Neural progenitor cell (in vitro differentiated cells): ENCODE results near the gene MEIS2. TPM values are rescaled to one million over a fixed set of nuclear protein-coding genes. Genes with fewer than 3 reads are reported as not detected.
A peak's percentile ranks its signal among the peaks of the same experiment; 100 is the strongest.

Source experiments
- DNase-seq: peaks from one replicate; pipeline ENCODE4 v3.0.0-alpha.2; 2016; ENCODE audit warnings: low spot score
- H2AFZ ChIP-seq: fragments of 200-600 bp; sonication (generic); replicated peaks from 2 replicates; pipeline ENCODE4 v1.6.1; 2016; ENCODE audit warnings: antibody characterized with exemption
- H3F3A ChIP-seq: fragments of 200-600 bp; sonication (generic); 2 replicates; pipeline ENCODE4 v1.6.1; 2016; ENCODE audit warnings: antibody characterized with exemption, low read depth
- H3K27ac ChIP-seq: fragments of 200-600 bp; sonication (generic); 2 replicates; pipeline ENCODE4 v1.5.1; 2016; ENCODE audit warnings: mild to moderate bottlenecking
- H3K27me3 ChIP-seq: fragments of 200-600 bp; sonication (generic); 2 replicates; pipeline ENCODE4 v1.6.1; 2016; ENCODE audit warnings: mild to moderate bottlenecking, moderate library complexity
- H3K36me3 ChIP-seq: fragments of 200-600 bp; sonication (generic); 2 replicates; pipeline ENCODE4 v1.5.1; 2016
- H3K4me1 ChIP-seq: fragments of 200-600 bp; sonication (generic); 2 replicates; pipeline ENCODE4 v1.6.1; 2016; ENCODE audit warnings: mixed run types
- H3K4me2 ChIP-seq: fragments of 200-600 bp; sonication (generic); 2 replicates; pipeline ENCODE4 v1.6.1; 2016
- H3K4me3 ChIP-seq: fragments of 200-600 bp; sonication (generic); 2 replicates; pipeline ENCODE4 v1.5.1; 2016
- H3K79me2 ChIP-seq: fragments of 200-600 bp; sonication (generic); 2 replicates; pipeline ENCODE4 v1.6.1; 2016; ENCODE audit warnings: low read depth
- H3K9ac ChIP-seq: fragments of 200-600 bp; sonication (generic); 2 replicates; pipeline ENCODE4 v1.6.1; 2016
- H3K9me3 ChIP-seq: fragments of 200-600 bp; sonication (generic); 2 replicates; pipeline ENCODE4 v1.5.1; 2016; ENCODE audit warnings: low read depth
- H4K20me1 ChIP-seq: fragments of 200-600 bp; sonication (generic); 2 replicates; pipeline ENCODE4 v1.6.1; 2016; ENCODE audit warnings: low read depth
- H3K27ac Mint-ChIP-seq: 3 replicates; pipeline ENCODE4 v1.8.0; 2021; ENCODE audit warnings: mixed read lengths
- H3K27me3 Mint-ChIP-seq: 2 replicates; pipeline ENCODE4 v1.8.0; 2022; ENCODE audit warnings: low read depth, mild to moderate bottlenecking, inconsistent platforms, moderate library complexity, mixed read lengths; ENCODE audit not compliant: insufficient read depth
- H3K36me3 Mint-ChIP-seq: 3 replicates; pipeline ENCODE4 v1.8.0; 2021; ENCODE audit warnings: mixed read lengths
- H3K4me1 Mint-ChIP-seq: 3 replicates; pipeline ENCODE4 v1.8.0; 2021; ENCODE audit warnings: mixed read lengths
- H3K4me3 Mint-ChIP-seq: 3 replicates; pipeline ENCODE4 v1.8.0; 2021; ENCODE audit warnings: mild to moderate bottlenecking, moderate library complexity, mixed read lengths
- H3K9me3 Mint-ChIP-seq: 3 replicates; pipeline ENCODE4 v1.8.0; 2020; ENCODE audit warnings: mixed read lengths
- CTCF ChIP-seq: fragments of 200-600 bp; sonication (generic); IDR thresholded peaks from 2 replicates; pipeline ENCODE4 v1.5.1; 2017; ENCODE audit warnings: antibody characterized with exemption, mild to moderate bottlenecking
- EZH2 ChIP-seq: fragments of 200-600 bp; sonication (generic); IDR thresholded peaks from 2 replicates; pipeline ENCODE4 v1.6.1; 2017; ENCODE audit warnings: antibody characterized with exemption, mild to moderate bottlenecking, moderate library complexity
- EZH2phosphoT487 ChIP-seq: fragments of 200-600 bp; sonication (generic); IDR thresholded peaks from 2 replicates; pipeline ENCODE4 v1.6.1; 2017; ENCODE audit warnings: antibody characterized with exemption
- total RNA-seq: library from RNA; depleted of rRNA; stranded (reverse); fragments of >200 nt; gene quantifications from 2 replicates; pipeline ENCODE4 v1.2.3, GENCODE V29; 2015; ENCODE audit warnings: low replicate concordance

The MEIS2 gene
- total RNA-seq, 1 donor from 2014 or later: 18.3 TPM

- no peaks in the 10 kb centered on the region for H3K9me3 ChIP-seq
- no peak overlapping the region for H3K4me3 ChIP-seq
- Mint-ChIP-seq H3K27me3 (peaks cover 6% of the 10 kb centered on the region), H3K36me3 (no peaks in the 10 kb centered on the region), H3K4me3 (no peak overlapping the region), H3K27ac (no peak overlapping the region), H3K9me3 (no peaks in the 10 kb centered on the region), H3K4me1 (peaks cover 40% of the 10 kb centered on the region)
- peak overlapping the region; percentile 10 for H3K27ac ChIP-seq
- H4K20me1 ChIP-seq: no peaks in the 10 kb centered on the region
- no peaks in the 10 kb centered on the region for H3K27me3 ChIP-seq
- peaks cover 90% of the 10 kb centered on the region for H3K4me1 ChIP-seq
- no peak for TF ChIP-seq EZH2phosphoT487
- TF ChIP-seq CTCF: no peak
- TF ChIP-seq EZH2: no peak
- H3K79me2 ChIP-seq: no peaks in the 10 kb centered on the region
- no peaks in the 10 kb centered on the region for H3K36me3 ChIP-seq
- H2AFZ ChIP-seq: no peak overlapping the region
- no peak overlapping the region for H3K9ac ChIP-seq
- H3K4me2 ChIP-seq: no peak overlapping the region
- no peak for DNase-seq
- peaks cover 29% of the 10 kb centered on the region for H3F3A ChIP-seq
Observed at GRCh38 chr15:36947035-36947719, 153.2 kb downstream of the MEIS2 start.

- no peaks in the 10 kb centered on the region for H3K79me2 ChIP-seq
- TF ChIP-seq CTCF (no peak), EZH2 (no peak), EZH2phosphoT487 (no peak)
- H3K27ac ChIP-seq: peak overlapping the region; percentile 14
- H3K4me3 ChIP-seq: no peak overlapping the region
- H3K27me3 ChIP-seq: no peaks in the 10 kb centered on the region
- no peaks in the 10 kb centered on the region for H4K20me1 ChIP-seq
- Mint-ChIP-seq H3K27me3 (peaks cover 2% of the 10 kb centered on the region), H3K4me1 (peaks cover 40% of the 10 kb centered on the region), H3K4me3 (no peak overlapping the region), H3K27ac (no peak overlapping the region), H3K9me3 (no peaks in the 10 kb centered on the region), H3K36me3 (peaks cover 2% of the 10 kb centered on the region)
- no peak overlapping the region for H2AFZ ChIP-seq
- peak overlapping the region; percentile 20 for H3K4me2 ChIP-seq
- no peaks in the 10 kb centered on the region for H3K36me3 ChIP-seq
- peaks cover 86% of the 10 kb centered on the region for H3K4me1 ChIP-seq
- DNase-seq: no peak
- H3K9ac ChIP-seq: no peak overlapping the region
- H3K9me3 ChIP-seq: no peaks in the 10 kb centered on the region
- H3F3A ChIP-seq: peaks cover 24% of the 10 kb centered on the region
Observed at GRCh38 chr15:36944442-36944841, 155.9 kb downstream of the MEIS2 start.

GRCh38 chr15:36943508-36944361 is 156.6 kb downstream of the MEIS2 start:
- Histone ChIP-seq H3K36me3 (no peaks in the 10 kb centered on the region), H3K4me2 (peak overlapping the region; percentile 72), H3K27ac (peak overlapping the region; percentile 84), H4K20me1 (no peaks in the 10 kb centered on the region), H3K27me3 (no peaks in the 10 kb centered on the region), H3K9ac (no peak overlapping the region), H3K4me1 (peaks cover 84% of the 10 kb centered on the region), H2AFZ (no peak overlapping the region), H3K79me2 (no peaks in the 10 kb centered on the region), H3K9me3 (no peaks in the 10 kb centered on the region), H3F3A (peaks cover 24% of the 10 kb centered on the region), H3K4me3 (peak overlapping the region; percentile 22)
- H3K27ac Mint-ChIP-seq: peak overlapping the region; percentile 33
- no peak overlapping the region for H3K4me3 Mint-ChIP-seq
- TF ChIP-seq CTCF: no peak
- TF ChIP-seq EZH2phosphoT487: no peak
- no peak for TF ChIP-seq EZH2
- H3K27me3 Mint-ChIP-seq: peaks cover 2% of the 10 kb centered on the region
- H3K4me1 Mint-ChIP-seq: peaks cover 36% of the 10 kb centered on the region
- peaks cover 2% of the 10 kb centered on the region for H3K36me3 Mint-ChIP-seq
- DNase-seq: peak; percentile 73
- no peaks in the 10 kb centered on the region for H3K9me3 Mint-ChIP-seq
